Liver (tissue), 9 donors: Measurements from ENCODE around the gene UCK2. TPM values are rescaled to one million over a fixed set of nuclear protein-coding genes. Genes with fewer than 3 reads are reported as not detected.

Experiments used
- DNase-seq: peaks from one replicate; pipeline ENCODE4 v3.0.0-alpha.2; 2017; ENCODE audit warnings: low spot score
- H3K27ac ChIP-seq, 2 donors: one replicate each; pipeline ENCODE4 v1.7.0; 2013; ENCODE audit warnings: inconsistent platforms in 2 of 2, low read length in 2 of 2, control low read depth in 1 of 2, low read depth in 1 of 2, mild to moderate bottlenecking in 1 of 2
- H3K27me3 ChIP-seq, 4 donors: one replicate each; pipeline versions ENCODE4 v1.6.1 to v1.7.0; 2013; ENCODE audit warnings: low read length in 3 of 4, inconsistent platforms in 1 of 4, mild to moderate bottlenecking in 1 of 4, moderate library complexity in 1 of 4; ENCODE audit not compliant: control insufficient read depth in 4 of 4, insufficient read depth in 4 of 4
- H3K36me3 ChIP-seq, 4 donors: one replicate each; pipeline versions ENCODE4 v1.6.1 to v1.7.0; 2013; ENCODE audit warnings: low read length in 3 of 4, mild to moderate bottlenecking in 3 of 4, low read depth in 1 of 4, moderate library complexity in 1 of 4; ENCODE audit not compliant: control insufficient read depth in 4 of 4, insufficient read depth in 3 of 4
- H3K4me1 ChIP-seq, 4 donors: one replicate each; pipeline versions ENCODE4 v1.6.1 to v1.7.0; 2013; ENCODE audit warnings: low read length in 3 of 4, mild to moderate bottlenecking in 3 of 4, moderate library complexity in 1 of 4; ENCODE audit not compliant: control insufficient read depth in 4 of 4, insufficient read depth in 4 of 4
- H3K4me3 ChIP-seq, 3 donors: one replicate each; pipeline versions ENCODE4 v1.6.1 to v1.7.0; 2013; ENCODE audit warnings: low read length in 3 of 3, control low read depth in 1 of 3, low read depth in 1 of 3, mild to moderate bottlenecking in 1 of 3
- H3K9ac ChIP-seq, 2 donors: one replicate each; pipeline ENCODE4 v1.7.0; 2013; ENCODE audit warnings: low read length in 2 of 2, mild to moderate bottlenecking in 2 of 2, moderate library complexity in 2 of 2, control low read depth in 1 of 2, low read depth in 1 of 2
- H3K9me3 ChIP-seq, 4 donors: one replicate each; pipeline versions ENCODE4 v1.6.1 to v1.7.0; 2013; ENCODE audit warnings: low read length in 3 of 4; ENCODE audit not compliant: control insufficient read depth in 4 of 4
- EGR1 ChIP-seq, 2 donors: IDR thresholded peaks; 2 replicates each; pipeline ENCODE4 v1.6.1; 2016 to 2018; ENCODE audit warnings: antibody characterized with exemption in 2 of 2, low read depth in 2 of 2
- FOXA1 ChIP-seq: IDR thresholded peaks from 2 replicates; pipeline ENCODE4 v1.6.1; 2016; ENCODE audit warnings: antibody characterized with exemption
- FOXA2 ChIP-seq: IDR thresholded peaks from 2 replicates; pipeline ENCODE4 v1.6.1; 2016; ENCODE audit warnings: antibody characterized with exemption
- GABPA ChIP-seq, 2 donors: IDR thresholded peaks in 1 of 2; conservative IDR thresholded peaks in 1 of 2; 2 replicates each; pipeline ENCODE4 v1.6.1; 2016; ENCODE audit warnings: antibody characterized with exemption in 2 of 2, mild to moderate bottlenecking in 1 of 2, moderate library complexity in 1 of 2
- HNF4A ChIP-seq, 2 donors: conservative IDR thresholded peaks; 2 replicates each; pipeline ENCODE4 v1.6.1; 2016; ENCODE audit warnings: antibody characterized with exemption in 2 of 2, mild to moderate bottlenecking in 2 of 2
- HNF4G ChIP-seq: IDR thresholded peaks from 2 replicates; pipeline ENCODE4 v1.6.1; 2016; ENCODE audit warnings: antibody characterized with exemption
- JUND ChIP-seq, 2 donors: IDR thresholded peaks; 2 replicates each; pipeline ENCODE4 v1.6.1; 2016; ENCODE audit warnings: antibody characterized with exemption in 2 of 2
- NR2F2 ChIP-seq: IDR thresholded peaks from 2 replicates; pipeline ENCODE4 v1.6.1; 2016; ENCODE audit warnings: antibody characterized with exemption
- RAD21 ChIP-seq, 2 donors: IDR thresholded peaks; 2 replicates each; pipeline ENCODE4 v1.6.1; 2016; ENCODE audit warnings: antibody characterized with exemption in 2 of 2, mild to moderate bottlenecking in 2 of 2
- RXRA ChIP-seq, 2 donors: IDR thresholded peaks; 2 replicates each; pipeline ENCODE4 v1.6.1; 2017 to 2018; ENCODE audit warnings: antibody characterized with exemption in 2 of 2, mild to moderate bottlenecking in 1 of 2
- SP1 ChIP-seq: IDR thresholded peaks from 2 replicates; pipeline ENCODE4 v1.6.1; 2018; ENCODE audit warnings: antibody characterized with exemption, mild to moderate bottlenecking
- TAF1 ChIP-seq: conservative IDR thresholded peaks from 2 replicates; pipeline ENCODE4 v1.6.1; 2016; ENCODE audit warnings: antibody characterized with exemption, mild to moderate bottlenecking
- YY1 ChIP-seq: IDR thresholded peaks from 2 replicates; pipeline ENCODE4 v1.6.1; 2016; ENCODE audit warnings: antibody characterized with exemption, mild to moderate bottlenecking
- WGBS: extraction: QIAGEN DNeasy Blood & Tissue Kit; methylation state at CpG from one replicate; pipeline ENCODE4 v1.1.7; 2013; 5-methylcytosine and 5-hydroxymethylcytosine counted together
- polyA plus RNA-seq, 2 donors: library from polyadenylated mRNA; stranded (reverse) in 1 of 2; unstranded in 1 of 2; fragments of 200-250 nt in 1 of 2; fragments of >200 nt in 1 of 2; fragmentation: Nextera tagmentation in 1 of 2; extraction: Ambion mirVana in 1 of 2; gene quantifications; one replicate each; pipeline versions ENCODE4 v1.2.1 to v1.2.3, GENCODE V29; 2013 to 2015
- total RNA-seq, 2 donors: library from RNA; depleted of rRNA; stranded (reverse); fragments of >200 nt; gene quantifications; one replicate each; pipeline ENCODE4 v1.2.3, GENCODE V29; 2014
- TF ChIP-seq, protein P1 (sequence below): fragments of 150-350 bp; IDR thresholded peaks from 2 replicates; pipeline ENCODE4 v1.5.1; 2017; ENCODE audit warnings: improper control_type of control experiment, low read depth, low read length; ENCODE audit not compliant: missing input control
- TF ChIP-seq, protein P2 (sequence below): IDR thresholded peaks from 2 replicates; pipeline ENCODE4 v1.6.1; 2016; ENCODE audit warnings: antibody characterized with exemption
- TF ChIP-seq, protein P3 (sequence below): IDR thresholded peaks from 2 replicates; pipeline ENCODE4 v1.6.1; 2016; ENCODE audit warnings: antibody characterized with exemption
- TF ChIP-seq, protein P4 (sequence below): IDR thresholded peaks from 2 replicates; pipeline ENCODE4 v1.6.1; 2016; ENCODE audit warnings: antibody characterized with exemption
- donor health status: healthy.
- donor health status: healthy.
- donor health status: healthy.
- donor health status: healthy.
- donor health status: healthy.

Gene UCK2
- total and polyA plus RNA-seq, 4 donors, result 8.9 to 25.5 (median 17.3) TPM

DNA sequence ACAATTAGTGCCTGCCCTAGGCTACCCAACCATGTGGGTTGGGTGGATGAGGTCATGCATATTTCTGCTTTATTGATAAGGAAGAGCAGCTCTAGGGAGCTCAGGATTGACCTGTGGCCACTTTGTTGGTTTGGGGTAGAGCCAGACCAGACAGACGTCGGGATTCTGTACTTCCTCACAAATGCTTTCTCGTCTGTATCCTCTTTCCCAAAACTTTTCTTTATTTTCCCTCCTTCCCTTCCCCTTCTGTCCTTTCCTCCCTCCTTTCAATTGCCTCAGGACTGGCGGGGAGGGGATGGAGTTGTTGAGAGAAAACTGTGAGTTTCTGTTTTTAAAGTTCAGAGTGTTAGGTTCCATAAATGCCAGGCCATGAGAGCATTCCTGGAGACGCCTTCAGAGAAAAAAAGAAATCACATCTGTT lies 68.0 kb downstream of the UCK2 start (continued):
- TF ChIP-seq GABPA (IDR thresholded peaks at IDR 0.05 in 1 of 2, conservative IDR thresholded peaks at IDR 0.05 in 1 of 2) (no peak), YY1 (no peak)

DNA sequence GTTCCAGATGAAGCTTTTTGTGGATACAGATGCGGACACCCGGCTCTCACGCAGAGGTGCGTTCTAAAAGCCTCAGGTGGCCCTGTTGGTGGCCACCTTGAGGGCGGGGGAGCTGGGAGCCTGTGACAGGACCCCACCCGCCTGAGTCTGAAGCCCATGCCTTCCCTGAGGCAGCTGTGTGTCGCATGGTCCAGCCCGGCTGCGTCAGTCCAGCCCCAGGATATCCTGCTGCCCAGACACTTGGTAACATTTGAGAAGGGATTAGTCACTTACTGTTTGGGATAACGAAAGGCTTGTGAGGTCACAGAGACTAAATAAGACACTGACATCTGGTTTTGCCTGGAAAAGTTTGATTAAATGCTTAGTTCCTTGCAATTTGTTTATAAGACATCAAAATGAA lies 68.9 kb downstream of the UCK2 start:
- H3K9ac ChIP-seq, result no peak overlapping the region
- peaks cover 0 to 6% (median 3%) of the 10 kb centered on the region in 4 donors for H3K36me3 ChIP-seq
- WGBS, result 93% methylated on average over 10 of the region's 10 CpGs
- no peaks in the 10 kb centered on the region for H3K9me3 ChIP-seq
- no peak for DNase-seq
- H3K4me3 ChIP-seq, result no peak overlapping the region
- peaks cover 0 to 7% (median 3%) of the 10 kb centered on the region in 4 donors for H3K4me1 ChIP-seq
- TF ChIP-seq TAF1 (no peak), RXRA (IDR thresholded peaks at IDR 0.05) (no peak), EGR1 (IDR thresholded peaks at IDR 0.05; ENCODE audit: low read depth in 2 of 2) (no peak), FOXA1 (no peak), JUND (IDR thresholded peaks at IDR 0.05) (no peak), SP1 (no peak), GABPA (IDR thresholded peaks at IDR 0.05 in 1 of 2, conservative IDR thresholded peaks at IDR 0.05 in 1 of 2) (no peak), YY1 (no peak)
- H3K27ac ChIP-seq, result no peak overlapping the region
- no peaks in the 10 kb centered on the region for H3K27me3 ChIP-seq

DNA sequence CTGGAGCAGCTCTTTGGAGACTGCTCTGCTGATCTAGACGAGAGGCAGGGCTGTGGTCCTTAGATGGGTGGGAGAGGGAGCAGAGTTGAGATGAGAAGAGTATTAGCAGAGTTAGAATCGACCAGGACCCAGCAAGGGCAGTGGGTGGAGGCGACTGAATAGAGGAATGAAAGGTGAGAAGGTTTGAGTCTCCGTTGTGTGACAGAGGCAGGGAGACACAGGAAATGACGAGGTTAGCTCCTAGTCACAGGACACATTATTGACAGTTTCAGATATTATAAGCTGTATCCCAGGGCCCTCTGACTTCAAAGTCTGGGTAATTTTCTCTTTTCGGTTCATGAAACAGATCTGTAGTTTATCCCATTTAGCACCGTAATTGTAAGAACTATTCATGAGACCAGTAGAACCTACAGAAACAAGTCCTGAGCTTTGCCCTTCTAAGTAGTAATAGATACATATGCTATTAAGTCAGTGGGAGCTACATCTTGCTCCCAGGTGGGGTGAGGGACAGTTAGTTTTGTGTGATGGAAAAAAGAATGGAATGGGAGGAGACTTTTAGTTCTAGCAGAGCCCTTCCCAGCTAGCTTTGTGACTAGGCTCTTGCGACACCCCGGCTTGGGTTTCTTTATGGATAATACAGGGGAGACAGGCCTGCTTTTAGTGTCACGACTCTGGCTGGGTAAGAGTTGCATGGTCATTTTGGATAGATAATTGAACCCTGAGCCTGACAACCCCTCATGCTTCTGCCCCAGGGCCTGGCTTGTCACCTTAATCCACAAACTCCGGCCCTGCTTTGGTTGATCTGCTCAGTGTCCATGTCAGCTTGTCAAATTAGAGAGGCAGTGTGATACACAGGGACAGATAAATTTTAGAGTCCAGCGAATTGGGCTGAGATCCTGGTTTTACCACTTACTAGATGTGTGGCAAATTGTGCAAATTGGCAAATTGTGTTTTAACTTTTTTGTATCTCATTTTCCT lies 70.2 kb downstream of the UCK2 start:
- DNase-seq, result no peak
- Histone ChIP-seq H3K4me1 (peaks cover 0 to 7% (median 3%) of the 10 kb centered on the region in 4 donors), H3K9me3 (no peaks in the 10 kb centered on the region), H3K36me3 (peaks cover 0 to 5% (median 3%) of the 10 kb centered on the region in 4 donors), H3K27me3 (no peaks in the 10 kb centered on the region), H3K27ac (no peak overlapping the region), H3K9ac (no peak overlapping the region), H3K4me3 (no peak overlapping the region)
- TF ChIP-seq JUND (IDR thresholded peaks at IDR 0.05) (no peak), RXRA (IDR thresholded peaks at IDR 0.05) (no peak), EGR1 (IDR thresholded peaks at IDR 0.05; ENCODE audit: low read depth in 2 of 2) (no peak), FOXA1 (no peak), NR2F2 (no peak), YY1 (no peak), HNF4A (conservative IDR thresholded peaks at IDR 0.05) (no peak), RAD21 (IDR thresholded peaks at IDR 0.05) (no peak), HNF4G (no peak), FOXA2 (no peak)
- TF ChIP-seq, protein P1, sequence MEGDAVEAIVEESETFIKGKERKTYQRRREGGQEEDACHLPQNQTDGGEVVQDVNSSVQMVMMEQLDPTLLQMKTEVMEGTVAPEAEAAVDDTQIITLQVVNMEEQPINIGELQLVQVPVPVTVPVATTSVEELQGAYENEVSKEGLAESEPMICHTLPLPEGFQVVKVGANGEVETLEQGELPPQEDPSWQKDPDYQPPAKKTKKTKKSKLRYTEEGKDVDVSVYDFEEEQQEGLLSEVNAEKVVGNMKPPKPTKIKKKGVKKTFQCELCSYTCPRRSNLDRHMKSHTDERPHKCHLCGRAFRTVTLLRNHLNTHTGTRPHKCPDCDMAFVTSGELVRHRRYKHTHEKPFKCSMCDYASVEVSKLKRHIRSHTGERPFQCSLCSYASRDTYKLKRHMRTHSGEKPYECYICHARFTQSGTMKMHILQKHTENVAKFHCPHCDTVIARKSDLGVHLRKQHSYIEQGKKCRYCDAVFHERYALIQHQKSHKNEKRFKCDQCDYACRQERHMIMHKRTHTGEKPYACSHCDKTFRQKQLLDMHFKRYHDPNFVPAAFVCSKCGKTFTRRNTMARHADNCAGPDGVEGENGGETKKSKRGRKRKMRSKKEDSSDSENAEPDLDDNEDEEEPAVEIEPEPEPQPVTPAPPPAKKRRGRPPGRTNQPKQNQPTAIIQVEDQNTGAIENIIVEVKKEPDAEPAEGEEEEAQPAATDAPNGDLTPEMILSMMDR, result no peak
- TF ChIP-seq, protein P2, sequence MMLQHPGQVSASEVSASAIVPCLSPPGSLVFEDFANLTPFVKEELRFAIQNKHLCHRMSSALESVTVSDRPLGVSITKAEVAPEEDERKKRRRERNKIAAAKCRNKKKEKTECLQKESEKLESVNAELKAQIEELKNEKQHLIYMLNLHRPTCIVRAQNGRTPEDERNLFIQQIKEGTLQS, result no peak
- TF ChIP-seq, protein P3, sequence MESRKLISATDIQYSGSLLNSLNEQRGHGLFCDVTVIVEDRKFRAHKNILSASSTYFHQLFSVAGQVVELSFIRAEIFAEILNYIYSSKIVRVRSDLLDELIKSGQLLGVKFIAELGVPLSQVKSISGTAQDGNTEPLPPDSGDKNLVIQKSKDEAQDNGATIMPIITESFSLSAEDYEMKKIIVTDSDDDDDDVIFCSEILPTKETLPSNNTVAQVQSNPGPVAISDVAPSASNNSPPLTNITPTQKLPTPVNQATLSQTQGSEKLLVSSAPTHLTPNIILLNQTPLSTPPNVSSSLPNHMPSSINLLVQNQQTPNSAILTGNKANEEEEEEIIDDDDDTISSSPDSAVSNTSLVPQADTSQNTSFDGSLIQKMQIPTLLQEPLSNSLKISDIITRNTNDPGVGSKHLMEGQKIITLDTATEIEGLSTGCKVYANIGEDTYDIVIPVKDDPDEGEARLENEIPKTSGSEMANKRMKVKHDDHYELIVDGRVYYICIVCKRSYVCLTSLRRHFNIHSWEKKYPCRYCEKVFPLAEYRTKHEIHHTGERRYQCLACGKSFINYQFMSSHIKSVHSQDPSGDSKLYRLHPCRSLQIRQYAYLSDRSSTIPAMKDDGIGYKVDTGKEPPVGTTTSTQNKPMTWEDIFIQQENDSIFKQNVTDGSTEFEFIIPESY, result no peak
- TF ChIP-seq, protein P4, sequence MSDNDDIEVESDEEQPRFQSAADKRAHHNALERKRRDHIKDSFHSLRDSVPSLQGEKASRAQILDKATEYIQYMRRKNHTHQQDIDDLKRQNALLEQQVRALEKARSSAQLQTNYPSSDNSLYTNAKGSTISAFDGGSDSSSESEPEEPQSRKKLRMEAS, result no peak
- WGBS, result 86% methylated on average over 12 of the region's 12 CpGs
